Activated CD8-positive, alpha-beta memory T cell treated with anti-CD3 and anti-CD28 coated beads, Interleukin-2, amount 50 U/mL, for 48 hours (primary cell): Measurements from ENCODE around the gene TSTD2.
"Not testable (repeated sequence)": the region's sequence is repeated elsewhere in the genome, so short reads cannot be mapped to it uniquely, and the experiment has no call there.

Experiments used
- DNase-seq: peaks from one replicate; pipeline ENCODE4 v3.0.0-alpha.2; 2020

TSTD2 gene

DNA sequence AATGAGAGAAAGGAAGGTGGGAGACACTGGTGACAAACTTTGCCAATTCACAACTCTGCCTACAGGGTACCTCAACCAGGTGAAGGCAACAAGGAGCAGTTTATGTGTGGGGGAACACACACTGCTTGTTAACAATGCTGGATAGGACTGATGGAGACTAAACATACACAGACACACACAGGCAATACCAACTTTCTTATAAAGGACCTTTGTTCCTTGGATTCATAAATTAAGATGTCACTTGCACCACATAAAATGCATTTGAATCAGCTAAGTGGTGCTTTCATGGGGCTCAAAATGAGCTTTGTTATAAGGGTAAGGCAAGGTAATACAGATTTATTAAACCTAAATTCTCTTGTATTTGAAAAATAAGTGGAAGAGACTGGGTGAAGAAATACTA is 4.0 kb downstream of the TSTD2 start:
- DNase-seq = no peak

DNA sequence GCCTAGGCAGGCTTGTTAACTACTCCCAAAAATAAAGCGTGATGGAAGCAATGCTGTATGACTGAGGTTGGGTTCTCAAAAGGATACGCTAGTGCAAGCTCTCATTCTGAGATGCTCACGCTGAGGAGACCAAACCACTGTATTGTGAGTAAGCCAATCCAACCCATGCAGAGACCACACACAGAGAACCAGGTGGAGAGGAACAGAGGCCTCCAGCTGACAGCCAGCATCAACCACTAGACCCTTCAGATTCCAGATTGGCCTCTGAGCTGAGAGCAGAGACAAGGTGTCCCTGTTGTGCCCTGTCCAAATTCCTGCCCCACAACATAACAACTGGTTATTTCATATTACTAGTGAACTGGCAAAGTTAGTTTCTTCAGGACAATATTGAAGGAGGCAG is 4.5 kb downstream of the TSTD2 start:
- DNase-seq = no peak

DNA sequence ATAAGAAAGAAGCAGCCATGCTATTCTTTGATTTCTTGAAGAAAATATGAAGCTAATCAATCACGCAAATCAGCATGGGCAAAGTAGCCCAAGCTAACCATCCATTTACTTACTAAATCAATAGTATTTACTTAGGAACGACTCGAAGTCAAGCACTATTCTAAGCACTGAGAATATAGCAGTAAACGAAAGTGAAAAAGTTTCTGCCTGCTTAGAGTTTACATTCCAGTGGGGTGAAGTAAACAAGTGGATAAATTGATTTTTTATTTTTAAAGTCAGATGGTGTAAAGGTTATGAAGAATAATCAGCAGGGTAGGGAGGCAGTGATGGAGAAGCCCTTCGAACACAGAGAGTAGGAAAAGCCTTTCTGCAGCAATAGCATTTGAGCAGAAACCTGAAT is 5.5 kb downstream of the TSTD2 start:
- no peak for DNase-seq

DNA sequence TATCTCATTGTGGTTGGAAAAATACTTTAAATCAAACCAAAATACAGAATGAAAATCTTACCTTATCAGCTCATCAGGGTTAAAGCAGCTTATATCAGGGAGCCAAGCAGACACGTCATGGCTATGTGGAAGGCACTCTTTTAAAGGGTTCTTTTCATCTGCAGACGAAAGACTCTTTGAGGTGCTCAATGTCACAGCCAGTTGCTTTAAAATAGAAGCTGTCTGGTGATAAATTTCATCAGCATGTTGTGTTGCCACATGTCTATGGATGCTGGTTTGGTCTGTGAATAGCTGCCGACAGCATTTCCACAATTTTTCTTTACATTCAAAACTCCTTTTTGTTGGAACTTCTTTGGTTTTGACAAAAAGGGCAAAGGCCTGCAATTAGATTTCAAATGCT is 7.5 kb downstream of the TSTD2 start:
- no peak for DNase-seq

DNA sequence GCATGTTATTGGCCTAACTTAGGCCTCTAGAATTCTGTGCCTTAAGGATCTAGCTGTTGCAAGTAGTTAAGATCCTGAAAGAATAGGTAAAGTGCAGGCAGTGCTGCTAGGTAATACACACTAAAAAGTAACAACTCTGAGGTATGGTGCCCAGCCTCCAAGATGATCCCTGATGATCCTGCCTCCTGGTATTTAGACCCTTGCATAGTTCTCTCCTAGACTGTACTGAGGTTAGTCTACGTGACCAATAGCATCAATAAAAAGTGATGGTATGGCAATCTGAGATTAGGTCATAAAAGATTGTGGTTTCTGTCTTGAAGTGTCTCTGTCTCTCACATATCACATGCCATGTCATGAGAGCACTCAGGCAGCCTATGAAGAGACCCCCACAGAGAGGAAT is 9.2 kb downstream of the TSTD2 start:
- DNase-seq = no peak

DNA sequence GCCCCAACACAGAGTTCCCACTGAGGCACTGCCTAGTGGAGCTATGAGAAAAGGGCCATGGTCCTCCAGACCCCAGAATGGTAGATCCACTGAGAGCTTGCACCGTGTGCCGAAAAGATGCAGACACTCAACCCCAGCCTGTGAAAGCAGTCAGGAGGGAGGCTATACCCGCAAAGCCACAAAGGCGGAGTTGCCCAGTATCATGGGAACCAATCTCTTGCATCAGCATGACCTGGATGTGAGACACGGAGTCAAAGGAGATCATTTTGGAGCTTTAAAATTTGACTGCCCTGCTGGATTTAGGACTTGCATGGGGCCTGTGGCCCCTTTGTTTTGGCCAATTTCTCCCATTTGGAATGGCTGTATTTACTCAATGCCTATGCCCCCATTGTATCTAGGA is 10.7 kb downstream of the TSTD2 start:
- DNase-seq = not testable (repeated sequence)

DNA sequence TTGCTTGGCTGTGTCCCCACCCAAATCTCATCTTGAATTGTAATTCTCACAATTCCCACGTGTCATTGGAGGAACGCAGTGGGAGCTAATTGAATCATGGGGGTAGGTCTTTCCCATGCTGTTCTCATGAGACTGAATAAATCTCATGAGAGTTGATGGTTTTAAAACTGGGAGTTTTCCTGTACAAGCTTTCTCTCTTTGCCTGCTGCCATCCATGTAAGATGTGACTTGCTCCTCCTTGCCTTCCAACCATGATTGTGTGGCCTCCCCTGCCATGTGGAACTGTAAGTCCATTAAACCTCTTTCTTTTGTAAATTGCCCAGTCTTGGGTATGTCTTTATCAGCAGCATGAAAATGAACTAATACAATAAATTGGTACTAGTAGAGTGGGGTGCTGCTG is 13.1 kb downstream of the TSTD2 start:
- DNase-seq = not testable (repeated sequence)

DNA sequence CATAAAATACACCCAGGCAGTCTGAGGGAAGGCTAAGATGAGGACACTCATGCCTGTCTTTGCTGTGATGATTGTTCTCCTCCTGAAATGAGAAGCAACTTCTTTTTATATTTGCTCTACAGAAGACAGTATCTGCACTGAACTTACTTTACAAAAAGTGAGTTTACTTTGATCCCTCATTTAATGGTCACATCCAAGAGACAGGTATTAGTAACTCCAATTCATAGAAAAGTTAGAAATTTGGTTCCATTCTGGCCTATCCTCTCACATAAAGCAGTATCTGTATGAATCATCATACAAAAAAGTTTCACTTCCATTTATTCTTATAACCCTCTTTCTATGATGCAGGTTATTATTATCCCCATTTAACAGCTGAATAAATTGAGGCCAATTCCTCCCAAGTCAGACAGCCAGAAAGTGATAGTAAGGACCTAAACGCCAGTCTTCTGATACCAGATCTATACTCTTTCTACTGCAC is 15.2 kb downstream of the TSTD2 start:
- DNase-seq = no peak

DNA sequence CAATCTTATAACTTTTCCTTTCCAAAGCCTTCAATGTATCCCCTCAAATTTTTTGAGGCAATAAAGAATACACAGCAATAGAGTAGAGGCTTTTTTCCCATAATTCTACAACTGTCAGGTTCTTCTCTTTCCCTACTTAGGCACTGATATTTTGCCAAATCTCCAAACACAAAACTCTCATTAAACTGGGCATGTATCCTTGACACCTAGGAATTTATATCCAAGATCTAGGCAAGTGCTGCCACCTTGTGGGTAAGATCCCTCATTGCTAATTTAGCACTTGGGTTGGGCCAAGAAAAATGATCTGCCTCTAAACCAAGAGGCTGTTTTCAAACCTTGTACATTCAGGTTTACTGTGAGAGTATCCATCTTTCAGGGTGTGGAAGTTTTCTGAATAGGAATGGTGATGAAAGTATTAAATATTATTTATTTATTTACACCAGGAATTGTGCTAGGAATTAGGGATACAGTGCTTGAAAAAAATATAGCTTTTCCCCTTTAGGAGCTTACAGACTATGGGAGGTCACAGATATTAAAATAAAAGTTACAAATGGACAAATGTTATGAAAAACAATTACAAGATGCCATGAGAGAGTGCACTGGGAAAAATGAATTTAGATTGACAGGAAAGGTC is 17.6 kb downstream of the TSTD2 start:
- DNase-seq = no peak

DNA sequence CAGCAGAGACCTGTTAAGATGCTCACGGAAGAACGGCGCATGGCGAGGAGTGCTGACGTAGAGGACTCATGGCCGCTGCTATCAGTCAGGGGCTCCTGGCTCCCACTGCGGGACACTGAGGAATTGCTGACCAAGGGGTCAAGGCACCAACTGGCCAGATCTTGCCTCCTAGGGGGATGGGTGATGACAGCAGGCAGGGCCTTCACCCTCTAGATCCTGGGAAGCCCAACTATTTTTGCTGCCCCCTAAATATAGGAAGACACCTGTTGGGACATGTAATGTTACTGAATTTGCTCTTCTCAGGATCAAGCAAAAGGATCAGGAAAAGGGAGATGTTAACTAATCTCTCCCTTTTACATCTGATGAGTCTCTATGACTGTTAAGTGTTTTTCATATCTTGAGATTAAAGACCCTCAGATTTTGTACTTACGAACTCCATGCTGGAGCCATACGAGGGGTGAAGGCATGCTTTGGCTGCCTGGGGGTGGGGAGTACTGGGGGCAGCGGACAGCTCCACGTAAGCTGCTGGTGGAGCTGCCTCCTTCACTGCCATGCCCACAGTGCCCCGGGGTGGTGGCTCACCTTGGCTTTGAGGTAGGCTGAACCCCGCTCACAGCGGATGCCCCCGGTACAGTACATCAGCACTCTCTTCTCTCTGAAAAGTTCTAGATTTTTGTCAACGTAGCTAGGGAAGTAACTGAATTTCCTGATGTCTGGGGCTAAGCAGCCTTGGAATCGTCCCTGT is 28.1 kb downstream of the TSTD2 start:
- no peak for DNase-seq

DNA sequence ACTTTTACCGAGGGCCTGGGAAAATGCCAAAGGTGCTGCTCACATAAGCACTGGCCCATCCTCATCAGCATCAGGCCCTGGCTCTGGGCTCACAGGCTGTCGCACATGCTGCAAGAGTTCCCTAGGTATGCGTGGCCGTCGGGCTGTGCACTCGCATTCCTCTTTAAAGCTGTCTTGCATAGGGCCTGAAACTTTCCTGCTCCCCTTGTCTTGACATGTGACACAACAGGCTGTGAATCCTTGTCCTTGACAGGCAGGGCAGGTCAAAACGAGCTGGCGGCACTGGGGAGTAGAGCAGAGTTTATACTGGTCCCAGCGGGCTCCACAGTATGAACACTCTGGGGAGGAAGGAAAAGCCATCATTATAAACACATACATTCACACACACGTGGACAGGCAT is 30.7 kb downstream of the TSTD2 start:
- DNase-seq = no peak

DNA sequence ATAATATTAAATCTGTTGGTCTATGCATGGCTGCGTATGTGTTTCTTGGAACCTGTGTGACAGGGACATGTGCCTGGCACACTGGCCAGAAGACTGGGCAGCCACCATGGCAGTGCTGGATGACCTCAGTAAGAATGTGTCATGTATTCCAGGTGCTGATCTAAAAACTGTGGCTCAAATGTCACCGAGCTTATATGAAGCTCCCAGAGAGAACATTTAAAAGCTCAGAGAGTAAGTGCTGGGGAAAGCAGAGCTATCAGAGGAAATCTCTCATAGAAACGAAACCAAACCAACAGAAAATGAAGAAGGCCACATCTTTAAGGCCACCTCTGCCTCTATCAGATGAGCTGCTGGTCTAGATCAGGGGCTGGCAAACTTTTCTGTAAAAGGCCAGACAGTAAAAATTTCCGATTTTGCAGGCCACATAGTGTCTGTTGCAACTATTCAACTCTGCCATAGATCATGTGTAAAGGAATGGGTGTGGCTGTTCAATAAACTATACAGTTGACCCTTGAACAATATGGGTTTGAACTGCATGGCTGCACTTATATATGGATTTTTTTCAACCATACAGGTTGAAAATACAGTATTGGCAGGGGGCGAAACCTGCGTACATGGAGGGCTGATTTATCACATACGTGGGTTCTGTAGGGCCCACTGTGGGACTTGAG is 31.8 kb downstream of the TSTD2 start:
- no peak for DNase-seq

DNA sequence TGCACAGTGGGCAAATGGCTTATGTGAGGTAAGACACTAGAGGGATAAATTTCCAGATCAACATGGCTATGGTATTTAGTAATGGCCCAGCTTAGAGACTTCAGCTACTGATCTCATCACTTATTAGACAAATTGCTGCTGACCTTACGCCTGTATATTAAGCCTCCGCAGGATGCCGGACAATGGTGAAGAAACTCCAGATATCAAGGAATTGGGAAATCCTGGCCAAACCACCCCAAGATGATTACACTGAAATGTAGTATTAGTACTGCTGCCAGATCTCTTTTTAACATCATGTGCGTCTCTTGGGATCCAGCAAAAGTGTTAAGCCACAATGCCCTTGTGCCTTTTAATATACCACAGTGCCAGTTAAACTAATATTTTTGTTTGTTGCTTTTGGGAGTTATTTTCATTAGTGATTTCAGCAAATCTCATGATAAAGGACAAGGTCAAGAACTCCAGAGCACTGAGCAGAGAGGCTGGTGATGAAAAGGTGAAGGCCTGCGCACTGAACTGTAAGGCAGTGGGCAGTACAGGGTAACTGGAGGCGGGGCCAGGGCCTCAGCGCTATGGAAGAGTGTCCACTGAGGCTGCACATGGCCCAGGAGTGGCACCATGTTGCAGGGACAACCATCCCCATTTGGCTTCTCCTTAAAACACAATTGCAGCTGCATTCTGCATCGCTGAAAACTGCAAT is 32.5 kb downstream of the TSTD2 start:
- no peak for DNase-seq

DNA sequence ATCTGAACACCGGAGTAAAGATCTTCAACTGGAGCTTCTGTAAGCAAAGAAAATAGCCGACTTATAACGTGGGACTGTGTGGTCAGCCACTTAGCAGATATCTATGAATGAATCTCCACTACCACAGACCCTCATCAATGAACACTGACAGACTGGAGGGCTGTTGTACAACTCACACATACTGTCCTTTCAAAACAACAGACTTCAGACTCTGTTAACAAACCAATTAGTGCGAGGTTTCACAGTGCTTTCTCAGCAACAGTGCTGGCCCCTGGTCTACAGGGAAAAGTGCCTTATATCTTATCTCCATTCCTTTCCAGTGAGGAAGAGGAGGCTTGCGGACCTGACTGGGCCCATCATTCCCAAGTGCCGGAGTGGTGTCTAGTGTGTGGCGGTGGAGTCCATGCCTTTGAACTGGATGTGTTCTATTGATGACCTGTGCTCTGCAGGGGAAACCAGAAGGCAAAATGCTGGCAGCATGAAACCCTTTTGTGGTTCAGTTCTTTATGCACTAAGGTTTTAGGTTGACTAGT is 33.8 kb downstream of the TSTD2 start:
- no peak for DNase-seq

DNA sequence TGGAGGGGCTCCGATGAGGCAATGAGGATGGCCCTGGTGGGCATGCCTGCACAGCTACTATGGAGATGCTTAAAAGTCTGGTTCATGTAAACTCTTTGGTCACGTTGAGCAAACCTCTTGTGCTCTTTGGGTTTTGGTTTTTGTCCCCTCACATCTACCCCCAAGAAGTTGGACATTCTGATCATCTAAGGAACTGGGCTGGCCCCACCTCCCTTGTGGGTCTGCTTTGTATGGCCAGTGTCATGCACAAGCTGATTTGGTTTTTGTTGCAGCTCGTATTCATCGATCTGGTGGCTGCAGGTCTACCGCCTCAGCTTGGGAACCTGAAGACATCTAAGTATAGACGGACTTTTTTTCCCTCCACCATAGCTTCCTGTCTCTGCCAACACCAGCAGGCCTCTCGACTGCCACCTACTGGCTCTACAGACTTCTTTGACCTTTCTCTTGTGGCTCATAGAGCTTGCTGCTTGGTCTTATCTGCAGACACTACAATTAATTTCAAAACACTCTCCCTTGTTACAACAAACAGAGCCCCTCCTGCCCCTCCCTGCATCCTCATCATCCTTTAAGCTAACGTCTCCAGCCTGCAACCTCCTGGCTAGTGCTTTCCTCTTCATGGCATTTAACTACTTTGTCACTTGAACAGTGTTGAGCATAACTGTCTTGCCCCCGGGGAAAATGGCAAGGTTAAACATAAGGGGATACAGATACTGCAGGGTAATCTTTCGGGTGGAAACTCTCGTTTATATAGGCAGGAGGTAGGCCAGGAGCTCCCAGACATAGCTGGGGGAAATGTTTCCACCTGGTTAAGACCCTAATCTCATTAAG is 34.5 kb downstream of the TSTD2 start:
- DNase-seq = peak; percentile 72

DNA sequence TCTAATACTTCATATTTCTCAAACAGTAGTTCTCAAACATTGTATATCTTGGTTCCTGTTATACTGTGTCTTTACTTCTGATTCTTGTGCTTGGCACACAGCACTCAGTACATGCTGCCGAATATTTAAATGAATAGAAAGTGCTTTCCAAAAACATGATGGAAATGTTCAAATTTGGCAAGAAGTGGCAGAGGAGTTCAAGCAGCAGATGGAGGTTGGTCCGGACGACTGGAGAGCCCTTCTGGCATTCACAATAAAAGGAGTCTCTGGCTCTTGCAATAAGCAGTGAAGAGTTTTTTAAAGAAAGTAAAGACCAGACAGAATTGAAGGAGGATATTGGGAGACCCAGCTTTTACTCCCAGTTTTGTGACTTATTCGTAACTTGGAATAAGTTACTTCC is 36.3 kb downstream of the TSTD2 start:
- DNase-seq = no peak

DNA sequence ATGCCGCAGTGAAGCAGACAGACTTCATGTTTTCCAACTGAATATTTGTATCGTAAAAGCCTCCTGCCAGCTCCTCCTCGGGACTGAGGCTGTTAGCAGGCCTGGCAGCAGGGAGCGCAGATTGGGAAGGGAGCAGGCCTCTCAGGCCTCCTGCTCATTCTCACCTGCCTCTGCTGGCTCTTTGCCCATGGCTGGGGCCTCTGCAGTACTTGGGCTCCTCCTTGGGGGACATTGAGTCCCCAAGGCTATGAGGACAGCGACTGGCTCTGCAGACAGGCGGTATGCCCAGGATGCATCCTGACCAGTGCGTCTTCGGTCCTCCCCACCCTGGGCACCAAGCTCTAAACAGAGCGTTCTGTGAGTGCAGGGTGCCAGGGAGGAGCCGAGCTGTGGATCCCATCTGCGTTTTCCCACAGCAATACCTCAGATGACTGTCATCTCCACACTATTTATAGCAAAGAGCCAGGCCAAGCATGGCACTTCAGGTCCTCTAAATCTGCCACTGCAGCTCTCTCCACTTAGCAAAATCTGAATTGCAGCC is 38.7 kb downstream of the TSTD2 start:
- no peak for DNase-seq

DNA sequence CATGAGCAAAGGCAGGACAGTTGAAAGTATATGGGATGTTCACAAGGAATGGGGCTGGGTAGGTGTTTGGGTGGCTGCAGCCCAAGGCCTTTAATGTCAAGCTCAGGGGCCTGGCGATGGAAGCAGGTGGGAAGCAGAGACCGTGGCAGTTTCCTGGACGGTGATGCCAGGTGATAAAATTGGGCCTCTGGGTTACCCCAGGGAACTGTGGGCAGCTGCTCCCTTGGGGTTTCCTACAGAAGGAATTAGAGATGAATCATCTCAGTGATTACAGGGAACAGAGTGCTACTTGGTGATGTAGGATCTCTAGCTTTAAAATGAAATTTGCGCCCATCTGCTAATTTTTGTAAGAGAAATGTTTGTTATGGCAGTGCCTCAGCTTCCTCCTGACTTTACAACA is 39.2 kb downstream of the TSTD2 start:
- DNase-seq = no peak

DNA sequence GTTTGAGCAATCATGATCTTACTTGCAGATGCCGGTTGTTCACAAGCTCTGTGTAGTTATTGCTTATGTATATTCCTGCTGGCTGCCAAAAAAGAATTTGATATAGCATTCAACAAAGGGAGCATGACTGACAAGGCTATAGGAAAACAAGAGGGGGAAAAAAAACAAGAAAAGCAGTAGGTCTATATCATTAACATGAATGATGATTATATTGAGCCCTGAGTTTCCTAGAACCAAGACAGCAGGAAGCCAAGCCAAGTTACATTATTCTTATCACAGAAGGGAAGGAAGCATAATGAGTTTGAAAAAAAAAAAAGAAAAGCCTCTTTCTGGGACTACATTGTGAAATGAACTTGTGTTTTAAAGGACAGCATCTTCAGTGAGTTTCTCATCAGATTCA is 41.0 kb downstream of the TSTD2 start:
- DNase-seq = no peak

DNA sequence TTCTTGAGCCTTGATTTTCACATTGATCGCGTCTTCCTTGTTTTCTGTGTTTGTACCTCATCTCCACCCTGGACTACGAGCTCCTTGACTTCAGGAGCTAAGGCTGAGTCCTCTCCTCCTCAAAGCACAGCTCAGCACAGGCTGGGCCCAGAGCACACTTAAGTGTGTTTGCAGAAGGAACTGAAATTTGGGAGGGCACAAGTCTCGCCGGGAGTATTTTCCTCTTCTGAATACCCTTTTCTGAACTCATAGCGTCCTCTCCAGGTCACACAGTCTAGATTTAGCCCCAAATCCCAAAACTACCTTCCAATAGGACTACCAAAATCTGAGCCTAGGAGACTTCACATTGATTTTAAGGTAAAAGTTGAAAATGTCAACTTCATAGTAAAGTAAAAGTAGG is 41.6 kb downstream of the TSTD2 start:
- DNase-seq = no peak

DNA sequence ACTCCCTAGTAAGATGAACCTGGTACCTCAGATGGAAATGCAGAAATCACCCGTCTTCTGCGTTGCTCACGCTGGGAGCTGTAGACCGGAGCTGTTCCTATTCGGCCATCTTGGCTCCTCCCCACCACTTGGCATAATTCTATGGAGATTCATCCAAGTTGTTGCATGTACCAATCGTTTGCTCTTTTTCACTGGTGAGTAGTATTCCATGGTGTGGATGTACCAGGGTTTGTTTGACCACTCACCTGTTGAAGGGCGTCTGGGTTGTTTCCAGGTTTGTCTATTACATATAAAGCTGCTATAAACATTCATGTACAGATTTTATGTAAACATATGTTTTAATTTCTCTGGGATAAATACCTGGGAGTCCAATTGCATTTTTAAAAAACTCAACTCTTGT is 46.3 kb downstream of the TSTD2 start:
- not testable (repeated sequence) for DNase-seq

DNA sequence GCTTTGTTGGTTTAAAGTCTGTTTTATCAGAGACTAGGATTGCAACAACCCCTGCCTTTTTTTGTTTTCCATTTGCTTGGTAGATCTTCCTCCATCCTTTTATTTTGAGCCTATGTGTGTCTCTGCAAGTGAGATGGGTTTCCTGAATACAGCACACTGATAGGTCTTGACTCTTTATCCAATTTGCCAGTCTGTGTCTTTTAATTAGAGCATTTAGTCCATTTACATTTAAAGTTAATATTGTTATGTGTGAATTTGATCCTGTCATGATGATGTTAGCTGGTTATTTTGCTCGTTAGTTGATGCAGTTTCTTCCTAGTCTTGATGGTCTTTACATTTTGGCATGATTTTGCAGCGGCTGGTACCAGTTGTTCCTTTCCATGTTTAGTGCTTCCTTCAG is 48.4 kb downstream of the TSTD2 start:
- DNase-seq = not testable (repeated sequence)
